Endothelial cell (in vitro differentiated cells): ENCODE results near the gene UGT1A6. TPM values are rescaled to one million over a fixed set of nuclear protein-coding genes. Genes with fewer than 3 reads are reported as not detected.

Experiments
- DNase-seq: peaks from one replicate; pipeline ENCODE4 v3.0.0; 2021; ENCODE audit warnings: low spot score
- H3K27ac Mint-ChIP-seq: one replicate; pipeline ENCODE4 v1.8.0; 2021; ENCODE audit warnings: mixed read lengths, inconsistent platforms; ENCODE audit not compliant: unreplicated experiment
- H3K27me3 Mint-ChIP-seq: one replicate; pipeline ENCODE4 v1.8.0; 2021; ENCODE audit warnings: mild to moderate bottlenecking, moderate library complexity, mixed read lengths, inconsistent platforms; ENCODE audit not compliant: unreplicated experiment
- H3K36me3 Mint-ChIP-seq: one replicate; pipeline ENCODE4 v1.8.0; 2021; ENCODE audit warnings: mild to moderate bottlenecking, low read depth, mixed read lengths, inconsistent platforms; ENCODE audit not compliant: unreplicated experiment
- H3K4me1 Mint-ChIP-seq: one replicate; pipeline ENCODE4 v1.8.0; 2021; ENCODE audit warnings: mild to moderate bottlenecking, mixed read lengths, inconsistent platforms; ENCODE audit not compliant: unreplicated experiment
- H3K4me3 Mint-ChIP-seq: one replicate; pipeline ENCODE4 v1.8.0; 2021; ENCODE audit warnings: mild to moderate bottlenecking, mixed read lengths, inconsistent platforms; ENCODE audit not compliant: unreplicated experiment
- H3K9me3 Mint-ChIP-seq: one replicate; pipeline ENCODE4 v1.8.0; 2021; ENCODE audit warnings: mixed read lengths, inconsistent platforms; ENCODE audit not compliant: unreplicated experiment
- total RNA-seq: library from RNA; stranded (reverse); fragmentation: NEBNext Ultra II Directional; extraction: Animal tissue kit (Norgen Biotek cat#: 25700); gene quantifications from one replicate; pipeline ENCODE4 v1.2.1, GENCODE V29; 2021; ENCODE audit not compliant: unreplicated experiment
- TF ChIP-seq, protein P1 (sequence below): fragments of 200-600 bp; sonication (generic); IDR thresholded peaks from one replicate; pipeline ENCODE4 v1.5.0; 2021; ENCODE audit warnings: antibody characterized with exemption; ENCODE audit not compliant: unreplicated experiment

Gene UGT1A6
- total RNA-seq, 1 donor from 2014 or later: not detected

DNA sequence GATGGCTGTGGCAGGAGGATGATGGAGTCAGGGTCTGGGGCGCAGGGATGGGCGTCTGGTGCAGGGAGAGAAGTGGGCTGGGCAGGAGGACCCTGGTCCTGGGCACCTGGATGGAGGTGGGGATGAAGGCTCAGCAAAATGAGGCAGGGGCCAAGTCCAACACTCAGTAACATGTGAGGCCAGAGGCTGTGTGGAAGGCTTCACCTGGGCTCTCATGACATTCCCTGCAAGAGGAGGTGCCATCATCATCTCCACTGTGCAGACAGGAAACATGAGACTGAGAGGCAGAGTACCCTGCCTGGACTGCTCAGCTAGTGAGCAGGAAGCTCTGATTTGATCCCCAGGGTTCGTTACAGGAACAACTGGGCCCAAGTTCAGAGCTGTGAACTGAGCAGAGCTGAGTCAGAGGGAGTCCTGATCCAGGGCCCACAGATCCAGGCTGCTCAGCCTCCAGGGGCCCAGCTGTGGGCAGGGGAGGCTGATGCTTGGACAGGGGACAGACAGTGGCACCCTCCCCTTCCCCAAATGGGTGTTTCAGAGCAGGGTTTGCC, 124.7 kb downstream of the UGT1A6 start:
- H3K4me3 Mint-ChIP-seq: no peak overlapping the region
- H3K27ac Mint-ChIP-seq: no peak overlapping the region
- no peaks in the 10 kb centered on the region for H3K36me3 Mint-ChIP-seq
- TF ChIP-seq, protein P1, sequence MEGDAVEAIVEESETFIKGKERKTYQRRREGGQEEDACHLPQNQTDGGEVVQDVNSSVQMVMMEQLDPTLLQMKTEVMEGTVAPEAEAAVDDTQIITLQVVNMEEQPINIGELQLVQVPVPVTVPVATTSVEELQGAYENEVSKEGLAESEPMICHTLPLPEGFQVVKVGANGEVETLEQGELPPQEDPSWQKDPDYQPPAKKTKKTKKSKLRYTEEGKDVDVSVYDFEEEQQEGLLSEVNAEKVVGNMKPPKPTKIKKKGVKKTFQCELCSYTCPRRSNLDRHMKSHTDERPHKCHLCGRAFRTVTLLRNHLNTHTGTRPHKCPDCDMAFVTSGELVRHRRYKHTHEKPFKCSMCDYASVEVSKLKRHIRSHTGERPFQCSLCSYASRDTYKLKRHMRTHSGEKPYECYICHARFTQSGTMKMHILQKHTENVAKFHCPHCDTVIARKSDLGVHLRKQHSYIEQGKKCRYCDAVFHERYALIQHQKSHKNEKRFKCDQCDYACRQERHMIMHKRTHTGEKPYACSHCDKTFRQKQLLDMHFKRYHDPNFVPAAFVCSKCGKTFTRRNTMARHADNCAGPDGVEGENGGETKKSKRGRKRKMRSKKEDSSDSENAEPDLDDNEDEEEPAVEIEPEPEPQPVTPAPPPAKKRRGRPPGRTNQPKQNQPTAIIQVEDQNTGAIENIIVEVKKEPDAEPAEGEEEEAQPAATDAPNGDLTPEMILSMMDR: no peak
- peaks cover 3% of the 10 kb centered on the region for H3K4me1 Mint-ChIP-seq
- peaks cover 4% of the 10 kb centered on the region for H3K27me3 Mint-ChIP-seq
- no peak for DNase-seq
- no peaks in the 10 kb centered on the region for H3K9me3 Mint-ChIP-seq

DNA sequence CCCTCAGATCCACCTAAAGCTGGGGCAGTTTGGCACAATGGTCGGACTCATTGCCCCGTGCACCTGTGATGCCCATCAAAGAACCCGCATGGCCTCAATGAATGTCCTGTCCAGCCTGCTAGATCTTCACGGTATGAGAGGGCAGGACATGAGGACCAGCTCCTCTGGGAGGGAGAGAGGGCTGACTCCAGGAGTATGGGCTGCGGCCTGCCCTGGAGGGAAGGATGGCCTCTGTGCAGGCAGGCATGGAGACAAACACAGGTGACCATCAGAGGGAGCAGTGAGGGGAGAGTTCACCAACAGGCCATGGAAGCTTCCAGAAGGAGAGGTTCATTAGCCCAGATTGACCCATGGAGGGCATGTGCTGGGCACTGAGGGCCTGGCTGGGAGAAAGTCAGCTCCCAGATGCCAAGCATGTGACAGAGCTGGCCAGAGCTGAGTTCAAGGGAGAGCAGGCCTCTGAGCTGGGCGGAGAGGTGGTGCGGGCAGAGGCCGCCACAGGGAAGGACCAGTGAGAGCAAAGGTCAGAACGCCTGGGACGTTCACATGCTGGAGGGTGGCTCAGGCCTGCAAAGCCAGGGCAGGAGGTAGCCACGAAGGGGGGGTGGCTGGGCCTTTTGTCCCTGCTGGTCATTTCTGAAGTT, 125.4 kb downstream of the UGT1A6 start:
- no peak overlapping the region for H3K4me3 Mint-ChIP-seq
- DNase-seq: no peak
- peak overlapping the region; percentile 18 for H3K27ac Mint-ChIP-seq
- peaks cover 3% of the 10 kb centered on the region for H3K4me1 Mint-ChIP-seq
- peaks cover 4% of the 10 kb centered on the region for H3K27me3 Mint-ChIP-seq
- no peaks in the 10 kb centered on the region for H3K9me3 Mint-ChIP-seq
- no peaks in the 10 kb centered on the region for H3K36me3 Mint-ChIP-seq
- TF ChIP-seq, protein P1: no peak

DNA sequence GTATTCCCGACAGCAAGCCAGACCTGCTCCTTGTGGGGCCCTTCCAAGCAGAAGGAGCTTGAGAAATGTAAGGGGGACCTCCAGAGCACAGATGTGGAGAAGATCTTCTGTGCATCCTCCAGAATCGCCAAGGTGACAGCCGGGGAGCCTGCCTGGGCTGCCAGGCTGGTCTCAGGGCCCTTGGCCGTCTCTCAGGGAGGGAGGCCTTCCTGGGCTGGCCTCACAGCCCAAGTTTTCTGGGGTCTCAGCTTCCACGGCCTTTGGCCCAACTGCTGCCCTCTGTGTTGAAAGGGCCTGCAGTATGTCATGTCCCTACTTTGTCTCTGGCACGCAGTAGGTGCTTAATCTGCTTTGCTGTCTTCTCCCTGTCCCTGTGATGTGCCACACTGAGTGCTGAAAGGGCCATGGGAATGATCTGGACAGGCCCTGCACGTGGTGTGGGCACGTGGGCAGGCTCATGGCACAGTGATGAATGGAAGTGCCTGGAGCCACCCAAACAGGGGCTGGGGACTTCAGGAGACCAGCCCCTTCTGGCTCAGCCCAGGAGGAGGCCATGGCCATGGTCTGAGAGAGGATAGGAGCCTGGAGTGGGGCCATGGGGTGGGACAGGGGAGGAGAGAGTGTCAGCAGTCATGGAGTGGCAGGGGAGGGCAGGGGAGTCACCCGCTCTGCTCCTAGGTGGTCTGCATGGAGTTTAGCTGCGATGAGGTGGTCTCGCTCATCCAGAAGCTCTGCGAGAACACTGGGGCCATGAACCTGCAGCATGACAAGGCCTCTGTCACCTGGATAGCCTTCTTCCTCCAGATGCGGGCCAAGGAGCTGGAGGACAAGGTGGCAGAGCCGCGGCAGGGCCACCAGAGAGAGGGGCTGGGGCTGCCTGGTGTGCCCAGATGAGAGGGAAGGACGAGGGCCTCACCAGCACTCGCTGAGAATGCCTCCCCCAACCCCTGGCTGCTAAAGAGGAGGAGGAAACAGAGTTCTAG, 126.2 kb downstream of the UGT1A6 start:
- Mint-ChIP-seq H3K27me3 (peaks cover 4% of the 10 kb centered on the region), H3K36me3 (no peaks in the 10 kb centered on the region), H3K4me3 (no peak overlapping the region), H3K27ac (no peak overlapping the region), H3K4me1 (peaks cover 3% of the 10 kb centered on the region), H3K9me3 (no peaks in the 10 kb centered on the region)
- TF ChIP-seq, protein P1: no peak
- DNase-seq: no peak

DNA sequence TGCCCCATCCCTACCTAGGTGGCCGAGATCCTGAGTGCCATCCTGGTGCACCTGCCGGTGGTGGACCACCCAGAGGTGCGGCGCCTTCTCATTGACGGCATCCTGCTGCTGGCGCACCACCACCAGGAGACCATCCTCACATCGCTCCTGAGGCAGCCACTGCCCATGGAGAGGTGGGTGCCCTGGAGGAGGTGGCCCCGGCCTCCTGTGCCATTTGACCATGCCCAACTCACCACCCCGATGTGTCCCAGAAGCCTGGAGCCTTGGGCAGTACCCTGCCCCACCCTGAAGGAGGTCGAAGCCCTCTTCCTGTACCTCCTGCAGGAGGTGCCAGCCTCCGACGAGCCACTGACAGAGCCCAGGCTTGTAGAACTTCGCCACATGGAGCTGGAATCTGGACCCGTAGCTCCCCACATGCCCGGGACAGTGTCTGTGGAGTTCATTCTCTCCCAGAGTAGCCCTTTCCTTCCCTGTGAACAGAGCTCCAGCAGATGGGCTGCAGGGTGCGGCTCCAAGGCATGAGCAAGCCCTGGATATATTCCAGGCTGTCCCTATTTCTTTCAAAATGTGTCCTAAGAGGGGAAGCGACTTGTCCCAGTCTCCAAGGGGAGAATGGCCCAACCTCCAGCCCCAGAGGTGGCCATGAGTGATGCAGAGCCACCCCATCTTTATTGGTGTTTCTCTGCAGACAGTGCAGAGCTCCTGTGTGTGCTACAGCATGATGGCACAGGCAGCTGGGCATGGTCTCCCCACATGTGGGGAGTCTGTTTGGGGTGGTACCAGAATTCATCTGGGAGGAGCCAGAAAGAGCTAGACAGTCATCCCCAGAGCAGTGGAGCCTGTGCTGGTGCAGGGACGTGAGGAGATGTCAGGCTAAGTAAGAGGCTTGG, 127.4 kb downstream of the UGT1A6 start:
- peaks cover 3% of the 10 kb centered on the region for H3K4me1 Mint-ChIP-seq
- H3K27me3 Mint-ChIP-seq: peaks cover 4% of the 10 kb centered on the region
- no peak overlapping the region for H3K4me3 Mint-ChIP-seq
- H3K27ac Mint-ChIP-seq: no peak overlapping the region
- DNase-seq: no peak
- no peaks in the 10 kb centered on the region for H3K36me3 Mint-ChIP-seq
- no peaks in the 10 kb centered on the region for H3K9me3 Mint-ChIP-seq
- TF ChIP-seq, protein P1: no peak
